ENCODE measurements around the gene USP32. TPM values are rescaled to one million over a fixed set of nuclear protein-coding genes. Genes with fewer than 3 reads are reported as not detected.

The USP32 gene
- total RNA-seq, 1 donor from 2014 or later = 57.9 TPM

DNA sequence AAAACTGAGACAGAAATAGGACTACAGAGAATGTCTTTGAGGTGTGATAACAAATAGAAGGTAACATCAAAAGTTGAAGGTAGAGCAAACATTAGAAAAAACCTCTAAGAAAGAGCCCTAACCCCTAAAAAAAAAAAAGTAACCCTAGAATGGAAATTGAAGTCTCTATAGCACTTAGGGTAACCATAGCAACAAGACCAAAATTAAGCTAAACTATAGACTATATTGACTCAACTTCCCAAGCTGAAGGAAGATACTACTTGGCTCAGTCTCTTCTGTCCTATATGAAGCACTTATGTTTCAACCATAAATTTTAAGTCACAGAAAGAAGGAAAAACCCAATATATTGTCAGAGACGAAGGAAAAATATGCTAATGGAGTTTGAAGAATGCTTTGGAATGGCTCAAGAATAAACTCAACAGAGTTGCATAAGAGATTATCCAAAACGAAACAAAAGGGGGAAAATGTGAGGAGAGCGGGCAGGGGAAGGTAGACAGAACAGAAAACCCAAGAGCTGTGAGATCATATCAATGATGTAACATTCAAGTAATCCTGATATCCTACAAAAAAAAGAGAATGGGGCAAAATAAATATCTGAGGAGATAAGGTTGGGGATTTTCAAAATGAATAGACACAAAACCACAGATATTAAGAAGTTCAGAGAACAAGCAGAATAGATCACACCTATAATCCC lies 88.4 kb downstream of the USP32 start:
- no peak for DNase-seq (ENCODE audit: low read depth)

DNA sequence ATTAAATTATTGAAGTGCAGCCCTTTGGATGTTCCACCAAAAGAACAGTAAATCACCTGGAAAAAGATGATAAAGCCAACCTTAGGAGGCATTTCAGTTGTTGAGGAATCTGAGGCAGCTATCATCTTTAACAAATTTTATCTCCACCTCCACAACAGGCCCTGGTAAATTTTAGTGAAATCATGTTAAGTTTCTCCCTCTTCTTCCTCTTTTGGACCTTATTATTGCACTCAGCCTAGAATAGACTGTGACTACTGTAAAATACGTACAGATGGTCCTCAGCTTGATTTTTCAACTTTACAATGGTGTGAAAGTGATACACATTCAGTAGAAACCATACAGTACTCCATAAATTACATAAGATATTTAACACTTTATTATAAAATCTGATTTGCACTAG lies 90.3 kb downstream of the USP32 start:
- DNase-seq (ENCODE audit: low read depth) = no peak

DNA sequence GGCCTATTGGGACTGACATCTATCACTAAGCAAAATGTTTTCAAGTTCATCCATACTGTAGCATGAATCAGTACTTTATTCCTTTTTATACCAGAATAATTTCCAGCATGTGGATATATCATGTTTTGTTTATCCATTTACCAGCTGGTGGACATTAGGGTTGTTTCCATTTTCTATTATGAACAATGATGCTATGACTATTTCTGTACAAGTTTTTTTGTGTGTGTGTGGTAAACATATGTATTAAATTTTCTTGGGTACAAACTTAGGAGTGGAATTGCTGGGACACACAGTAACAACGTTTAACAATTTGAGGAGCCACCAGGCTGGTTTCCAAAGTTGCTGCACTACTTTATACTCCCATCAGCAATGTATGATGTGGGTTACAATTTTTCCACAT lies 91.0 kb downstream of the USP32 start:
- no peak for DNase-seq (ENCODE audit: low read depth)

DNA sequence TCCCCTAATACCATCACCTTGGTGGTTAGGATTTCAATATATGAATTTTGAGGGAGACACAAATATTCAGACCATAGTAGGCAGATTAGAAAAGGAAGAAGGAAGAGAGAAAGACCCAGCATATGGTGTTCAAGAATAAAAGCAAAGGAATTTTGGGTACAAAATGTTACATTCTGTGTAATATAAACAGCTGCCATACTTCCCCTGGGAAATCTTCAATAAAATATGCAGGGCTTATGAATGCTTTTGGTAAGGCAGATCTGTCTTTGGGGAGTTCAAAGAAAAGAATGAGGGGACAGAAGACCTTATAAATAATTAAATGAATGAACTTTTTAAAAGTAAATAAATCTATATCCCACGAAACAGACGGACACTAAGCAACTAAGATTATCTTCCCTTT lies 91.9 kb downstream of the USP32 start:
- DNase-seq (ENCODE audit: low read depth) = no peak

DNA sequence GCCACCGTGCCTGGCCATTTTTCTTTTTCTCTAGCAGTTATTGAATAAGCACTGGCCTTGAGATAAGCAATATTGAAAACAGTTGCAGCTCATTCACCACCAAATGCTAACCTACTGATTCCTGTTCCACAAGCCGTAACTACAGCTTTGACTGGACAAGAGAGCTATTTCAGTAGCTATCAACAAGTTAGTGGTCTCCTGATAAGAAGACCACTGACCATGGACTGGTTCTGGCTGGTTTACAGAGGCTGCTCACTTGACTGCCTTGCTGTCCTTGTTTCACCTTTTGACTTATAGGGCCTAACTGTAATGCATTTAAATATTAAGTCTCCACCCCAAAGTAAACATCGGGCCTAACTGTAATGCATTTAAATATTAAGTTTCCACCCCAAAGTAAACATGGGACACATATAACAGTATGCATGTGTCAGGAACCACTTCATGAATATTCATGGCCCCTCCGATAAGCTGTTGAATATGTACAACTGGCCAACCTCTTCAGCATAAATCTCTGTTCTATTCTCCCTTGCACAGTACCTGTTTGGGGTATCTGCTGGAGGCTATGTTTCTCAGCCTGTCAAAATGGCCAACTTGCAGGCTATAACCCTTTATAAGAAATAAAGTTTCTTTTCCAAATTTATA lies 94.1 kb downstream of the USP32 start:
- DNase-seq (ENCODE audit: low read depth) = no peak

DNA sequence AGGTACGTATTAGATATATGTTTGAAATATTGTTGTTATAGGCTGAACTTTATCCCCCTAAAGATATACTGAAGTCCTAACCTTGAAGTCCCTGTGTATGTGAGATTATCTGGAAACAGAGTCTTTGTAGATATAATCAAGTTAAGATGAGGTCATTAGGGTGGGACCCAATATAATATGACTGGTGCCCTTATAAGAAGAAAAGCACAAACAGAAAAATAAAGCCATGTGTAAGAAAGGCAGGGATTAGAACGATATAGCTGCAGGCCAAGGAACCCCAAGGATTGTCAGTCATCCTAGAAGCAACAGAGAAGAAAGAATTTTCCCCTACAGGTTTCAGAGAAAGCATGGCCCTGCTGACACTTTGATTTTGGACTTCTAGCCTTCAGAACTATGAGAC lies 95.8 kb downstream of the USP32 start:
- DNase-seq (ENCODE audit: low read depth) = no peak

DNA sequence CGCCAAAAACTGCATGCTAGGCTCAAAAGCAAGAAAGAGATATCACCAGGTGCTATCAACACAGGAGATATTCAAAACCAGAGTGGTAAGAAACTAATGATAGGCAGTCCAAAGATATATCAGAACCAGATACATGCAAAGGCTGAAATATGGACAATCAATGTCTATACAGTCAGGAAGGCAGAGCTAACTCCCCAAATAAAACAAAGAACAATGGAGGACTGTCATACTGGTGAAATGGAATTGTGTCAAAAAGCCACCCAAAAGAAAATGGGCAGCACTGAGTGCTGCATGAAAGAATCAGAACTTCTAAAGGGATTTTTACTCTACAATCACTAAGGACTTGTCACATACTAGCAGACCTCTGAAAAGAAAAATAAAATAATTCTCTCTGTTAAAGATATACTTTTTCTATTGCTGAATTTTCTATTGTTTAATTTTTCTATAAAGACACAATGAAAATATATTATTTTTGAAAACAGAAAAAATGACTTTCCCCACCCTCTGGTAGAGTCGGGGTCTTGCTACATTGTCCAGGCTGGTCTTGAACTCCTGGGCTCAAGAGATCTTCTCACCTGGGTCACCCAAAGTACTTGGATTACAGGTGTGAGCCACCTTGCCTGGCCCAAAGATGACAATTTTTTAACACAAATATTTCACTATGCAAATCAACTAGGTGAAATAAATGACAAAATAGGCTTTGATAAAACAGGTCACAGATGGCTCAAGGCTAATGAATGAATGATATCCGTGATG lies 98.2 kb downstream of the USP32 start:
- DNase-seq (ENCODE audit: low read depth) = no peak

DNA sequence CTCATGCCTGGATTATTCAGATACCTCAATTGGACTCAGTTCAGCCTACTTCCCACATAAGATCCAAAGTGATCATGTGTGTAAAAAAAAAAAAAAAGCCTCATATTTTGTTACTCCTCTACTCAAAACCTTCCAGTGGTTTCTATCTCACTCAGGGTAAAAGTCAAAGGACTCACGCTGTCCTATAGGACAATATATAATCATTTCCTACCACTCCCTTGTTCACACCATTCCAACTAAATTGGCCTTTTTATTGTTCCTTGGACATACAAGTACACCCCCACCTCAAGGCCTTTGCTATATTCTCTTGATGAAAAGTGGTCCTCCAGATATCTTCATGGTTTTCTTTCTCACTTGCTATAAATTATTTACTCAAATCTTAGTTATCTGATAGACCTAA lies 99.2 kb downstream of the USP32 start:
- no peak for DNase-seq (ENCODE audit: low read depth)

DNA sequence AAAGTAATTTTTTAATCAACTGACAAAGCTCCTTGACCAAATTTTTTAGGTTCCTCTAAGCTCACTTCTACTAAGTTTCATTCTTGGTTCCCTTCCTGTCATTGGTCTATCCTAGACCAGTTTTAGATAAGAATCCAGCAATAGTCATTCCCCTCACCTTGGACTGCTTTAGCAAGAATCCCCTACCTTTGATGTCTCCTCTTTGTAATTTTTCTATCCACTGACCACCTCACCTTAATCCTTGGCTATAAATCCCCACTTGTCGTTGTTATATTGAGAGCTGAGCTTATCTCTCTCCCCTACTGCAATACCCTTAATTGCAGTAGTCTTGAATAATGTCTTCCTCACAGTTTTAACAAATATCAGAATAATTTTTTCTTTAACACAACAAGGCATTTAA lies 107.2 kb downstream of the USP32 start:
- no peak for DNase-seq (ENCODE audit: low read depth)

DNA sequence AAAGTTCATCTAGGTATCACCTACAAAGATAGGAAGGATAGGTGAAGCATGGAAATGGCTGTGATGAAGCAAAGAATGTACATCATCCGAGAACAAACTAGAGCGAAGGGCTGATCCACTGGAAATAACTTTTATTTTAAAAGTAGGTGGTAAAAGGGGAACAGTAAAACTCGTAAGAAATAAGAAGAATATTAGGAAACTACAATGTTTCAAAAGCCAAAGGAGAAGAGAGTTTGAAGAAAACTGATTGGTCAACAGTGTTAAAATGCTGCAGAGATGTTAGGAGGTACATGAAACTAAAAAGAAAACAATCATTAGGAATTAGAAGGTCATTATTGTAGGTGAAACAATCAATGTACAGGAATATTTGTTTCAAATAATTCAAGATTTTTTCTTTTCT lies 108.1 kb downstream of the USP32 start:
- no peak for DNase-seq (ENCODE audit: low read depth)

DNA sequence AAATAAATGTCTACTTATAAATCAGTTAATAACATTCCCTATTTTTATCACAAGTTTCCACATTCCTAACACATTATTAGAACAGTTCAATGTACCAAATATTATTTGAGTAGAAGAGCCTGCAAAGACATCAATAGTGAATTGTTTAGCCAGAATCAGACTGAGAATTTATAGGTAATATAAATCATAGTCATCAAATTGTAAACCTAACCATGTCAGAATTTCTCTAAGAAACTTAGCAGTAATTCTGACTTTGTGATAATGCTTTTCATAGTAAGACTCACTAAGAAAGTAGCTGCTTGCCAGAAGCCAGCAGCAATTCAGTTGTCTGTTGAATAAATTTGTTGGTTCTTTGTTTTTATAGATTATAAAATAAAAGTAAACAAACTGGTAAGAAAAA lies 111.3 kb downstream of the USP32 start:
- no peak for DNase-seq (ENCODE audit: low read depth)

DNA sequence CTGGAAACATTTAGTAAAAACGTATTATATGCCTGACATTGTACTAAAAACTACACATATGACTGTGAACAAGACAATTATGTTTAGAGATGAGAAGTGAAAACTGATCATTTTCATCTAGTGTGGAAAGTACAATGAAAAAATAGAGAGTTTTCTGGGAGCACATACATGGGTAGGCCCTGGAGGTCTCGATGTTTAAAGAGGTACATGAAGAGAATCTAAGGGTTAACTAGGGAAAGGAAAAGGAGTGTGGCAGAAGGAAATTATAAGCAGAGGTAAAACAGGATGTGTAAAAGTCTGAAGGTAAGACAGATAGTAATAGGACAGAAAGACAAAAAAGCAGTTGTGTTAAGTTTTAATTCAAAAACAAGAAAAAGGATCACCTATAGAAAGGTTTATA lies 113.7 kb downstream of the USP32 start:
- DNase-seq (ENCODE audit: low read depth) = no peak

DNA sequence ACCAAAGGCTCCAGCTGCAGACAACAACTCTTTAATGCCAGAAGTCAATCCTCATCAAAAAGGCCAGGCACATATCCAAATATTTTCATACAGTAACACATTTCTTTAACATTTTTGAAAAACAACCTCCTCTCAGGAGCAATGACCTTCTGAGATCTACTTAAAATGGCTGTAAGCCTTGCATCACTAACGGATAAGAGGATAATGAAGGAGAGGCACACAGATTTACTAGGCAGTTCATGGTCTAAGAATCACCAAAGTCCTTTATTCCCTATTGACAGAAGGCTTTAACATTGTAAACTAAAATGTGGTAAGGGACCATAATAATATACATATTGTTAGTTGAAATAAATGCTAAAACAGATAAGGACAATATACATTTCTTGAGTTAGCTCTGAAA lies 114.7 kb downstream of the USP32 start:
- no peak for DNase-seq (ENCODE audit: low read depth)

DNA sequence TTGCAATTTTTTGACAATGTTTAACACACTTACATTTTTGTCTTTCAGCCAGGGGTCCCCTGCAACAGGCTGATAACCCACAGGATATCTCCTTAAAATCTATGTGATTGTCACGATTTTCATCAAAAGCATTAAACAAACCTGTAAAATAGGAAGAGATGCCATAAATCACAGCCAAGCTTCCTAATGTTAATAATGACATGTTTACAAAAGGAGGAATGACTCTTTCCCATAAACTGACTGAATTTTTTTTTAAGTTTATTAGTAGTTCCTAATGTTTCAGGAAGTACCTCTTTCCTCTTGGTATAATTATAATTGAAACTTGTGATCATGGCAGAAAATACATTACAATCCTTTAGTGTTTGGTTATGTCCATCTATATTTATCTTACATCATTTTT lies 122.5 kb downstream of the USP32 start:
- no peak for DNase-seq (ENCODE audit: low read depth)

DNA sequence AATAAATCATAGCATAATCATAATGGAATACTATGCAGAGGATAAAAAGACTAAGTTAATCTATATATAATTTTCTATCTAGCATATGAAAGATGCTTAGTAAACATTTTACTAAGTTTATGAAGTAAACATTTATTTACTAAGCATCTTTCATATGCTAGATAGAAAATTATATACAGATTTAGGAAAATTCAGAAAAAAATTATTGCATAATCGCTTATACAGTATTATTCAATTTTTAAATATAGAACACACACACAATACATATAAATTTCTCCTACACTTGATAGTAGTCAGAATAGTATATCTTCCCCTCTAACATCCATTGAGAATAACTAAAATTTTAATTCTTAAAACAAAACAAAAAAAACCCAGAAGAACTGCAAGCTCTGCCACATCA lies 131.4 kb downstream of the USP32 start:
- no peak for DNase-seq (ENCODE audit: low read depth)

DNA sequence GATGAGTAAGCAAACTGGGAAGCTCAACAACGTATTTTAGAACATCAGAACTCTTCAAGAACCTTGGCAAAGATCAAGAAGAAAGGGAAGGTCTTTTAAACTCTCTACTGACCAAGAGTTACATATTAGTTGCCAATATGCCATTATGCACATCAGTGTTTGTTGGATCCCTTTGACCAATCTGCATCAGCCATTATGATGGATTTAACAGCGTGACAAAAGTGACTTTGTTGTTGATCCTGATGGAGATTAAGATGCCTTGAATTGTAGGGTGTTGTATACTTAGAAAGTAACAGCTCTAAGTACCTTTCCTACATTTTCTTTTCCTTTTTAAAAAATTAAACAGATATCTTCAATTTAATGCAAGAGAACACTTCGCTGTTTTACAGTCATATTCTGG lies 133.6 kb downstream of the USP32 start:
- DNase-seq (ENCODE audit: low read depth) = no peak

DNA sequence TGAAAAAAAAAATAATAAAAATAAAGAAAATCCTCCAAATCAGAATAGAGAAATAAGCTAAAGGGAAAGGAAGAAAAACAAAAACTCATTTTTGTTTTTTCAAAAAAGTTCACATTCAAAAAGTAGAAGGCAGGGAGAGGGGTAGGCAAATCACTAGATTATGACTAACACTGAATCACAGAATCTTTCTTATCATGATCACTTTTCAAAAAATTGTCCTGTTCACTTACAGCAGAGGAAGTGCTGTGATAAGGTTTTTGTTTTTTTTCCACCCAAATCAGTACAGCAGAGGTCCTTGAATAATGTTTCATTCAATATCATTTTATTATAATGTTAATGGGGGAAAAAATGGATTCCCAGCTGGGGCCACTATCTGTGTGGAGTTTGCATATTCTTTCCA lies 135.8 kb downstream of the USP32 start:
- no peak for DNase-seq (ENCODE audit: low read depth)

DNA sequence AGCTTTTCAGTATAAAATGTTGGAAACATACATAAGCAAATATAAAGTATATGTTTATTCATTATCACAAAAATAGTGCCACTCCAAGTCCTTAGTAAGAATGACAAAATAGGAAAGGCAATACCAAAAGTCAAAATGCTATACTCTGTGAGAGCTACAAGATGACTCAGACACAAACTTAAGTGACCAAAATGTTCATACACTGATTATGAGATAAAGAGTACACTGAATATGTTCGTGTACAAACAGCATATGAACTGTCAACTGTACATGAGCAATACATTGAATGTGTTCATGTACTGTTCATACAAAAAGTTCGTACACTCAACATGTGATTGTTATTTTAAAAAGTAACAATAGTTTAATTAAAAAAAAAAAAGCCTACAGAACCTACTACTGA lies 138.9 kb downstream of the USP32 start:
- no peak for DNase-seq (ENCODE audit: low read depth)

DNA sequence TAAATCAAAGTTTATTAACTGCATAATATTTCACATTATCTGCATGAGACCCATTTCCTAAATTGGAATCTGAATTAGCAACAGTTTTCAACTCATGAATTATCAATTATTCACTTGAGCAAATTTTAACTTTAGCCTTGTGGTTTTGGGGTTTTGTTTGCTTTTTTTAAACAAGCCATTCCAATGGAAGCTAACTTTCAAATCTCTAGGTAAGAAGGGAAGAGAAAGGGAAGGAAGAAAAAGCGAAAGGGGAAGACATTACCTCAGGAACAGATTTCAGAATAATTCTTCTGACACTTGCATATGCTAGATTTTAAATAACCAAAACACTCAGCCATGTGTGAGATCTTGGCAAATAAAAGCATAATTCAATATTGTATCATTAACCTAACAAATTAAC lies 139.5 kb downstream of the USP32 start:
- DNase-seq (ENCODE audit: low read depth) = no peak

DNA sequence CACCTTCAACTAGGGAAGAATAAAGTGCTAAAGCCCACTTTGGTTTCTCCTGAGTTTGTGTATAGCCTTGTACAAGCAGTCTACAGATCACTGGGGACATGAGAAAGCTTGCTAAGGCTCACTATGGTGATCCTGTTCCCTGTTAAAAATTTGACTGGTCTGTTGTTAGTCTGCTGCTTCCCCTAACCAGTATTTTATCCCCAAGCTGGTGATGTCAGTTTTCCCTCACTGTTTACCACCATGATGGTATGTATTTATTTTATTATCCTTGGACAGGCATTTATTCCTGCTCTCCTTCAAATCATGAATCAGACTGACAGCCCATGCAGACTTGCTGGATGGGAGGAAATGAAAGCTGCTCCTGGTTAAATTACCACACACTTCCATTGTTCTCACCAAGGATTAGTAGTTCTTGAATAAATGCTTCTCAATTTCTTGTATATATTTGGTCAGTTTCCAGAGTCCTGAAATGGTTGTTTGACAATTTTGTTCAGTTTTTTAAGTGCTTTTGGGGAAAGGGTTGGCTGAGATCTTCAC lies 142.6 kb downstream of the USP32 start:
- no peak for DNase-seq (ENCODE audit: low read depth)

DNA sequence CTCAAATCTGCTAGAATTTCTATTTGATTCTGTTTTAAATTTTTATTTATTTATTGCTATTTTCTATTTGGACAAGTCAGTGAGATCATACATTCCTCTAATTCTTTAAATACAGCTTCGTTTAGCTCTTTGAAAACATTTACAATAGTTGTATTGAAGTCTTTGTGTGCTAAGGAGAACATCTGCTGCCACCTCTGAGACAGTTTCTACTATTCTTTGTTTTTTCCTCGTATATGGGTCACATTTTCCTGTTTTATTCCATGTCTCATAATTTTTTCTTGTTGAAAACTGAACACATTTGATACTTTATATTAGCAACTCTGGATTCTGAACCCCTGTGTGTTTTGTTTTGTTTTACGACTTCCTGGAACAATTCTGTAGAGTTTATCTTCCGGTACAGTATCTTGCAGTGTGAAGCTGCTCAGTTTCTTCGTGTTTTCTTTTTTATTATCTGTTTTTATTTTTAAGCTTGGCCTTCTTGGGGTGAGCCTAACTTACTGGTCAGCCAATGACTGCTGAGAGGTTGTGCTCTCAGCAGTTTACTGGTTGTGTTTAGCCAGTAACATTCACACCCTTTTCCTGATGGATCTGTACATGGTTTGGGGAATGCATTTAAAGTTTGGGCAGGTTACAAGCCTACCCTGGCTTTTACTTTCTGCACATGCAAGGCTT lies 143.2 kb downstream of the USP32 start:
- no peak for DNase-seq (ENCODE audit: low read depth)

Measured in myocyte (in vitro differentiated cells).